CD14-positive monocyte (primary cell): Measurements from ENCODE around the gene MYO7B. TPM values are rescaled to one million over a fixed set of nuclear protein-coding genes. Genes with fewer than 3 reads are reported as not detected.

Experiments
- DNase-seq, 3 donors: peaks; one replicate each; pipeline ENCODE4 v3.0.0-alpha.2; 2011 to 2022
- H2AFZ ChIP-seq: 2 replicates; pipeline ENCODE4 v1.6.0; 2012; ENCODE audit warnings: mild to moderate bottlenecking, low read depth, low read length, inconsistent platforms; ENCODE audit not compliant: insufficient read depth, poor library complexity, severe bottlenecking
- H3K27ac ChIP-seq, 2 donors: 1 replicate in 1 of 2; 2 replicates in 1 of 2; pipeline ENCODE4 v1.5.1; 2012 to 2013; ENCODE audit warnings: low read length in 2 of 2, control low read depth in 1 of 2, inconsistent platforms in 1 of 2, low read depth in 1 of 2, mild to moderate bottlenecking in 1 of 2
- H3K27me3 ChIP-seq, 2 donors: one replicate each; pipeline versions ENCODE4 v1.6.0 to v1.6.1; 2011 to 2013; ENCODE audit warnings: low read length in 2 of 2; ENCODE audit not compliant: control insufficient read depth in 2 of 2, insufficient read depth in 2 of 2
- H3K36me3 ChIP-seq, 2 donors: replicated peaks in 1 of 2; 1 replicate in 1 of 2; 2 replicates in 1 of 2; pipeline versions ENCODE4 v1.5.1 to v1.6.1; 2012 to 2013; ENCODE audit warnings: low read length in 2 of 2, control low read depth in 1 of 2, inconsistent platforms in 1 of 2, mild to moderate bottlenecking in 1 of 2; ENCODE audit not compliant: insufficient read depth in 2 of 2, control insufficient read depth in 1 of 2
- H3K4me1 ChIP-seq, 2 donors: 1 replicate in 1 of 2; 2 replicates in 1 of 2; pipeline versions ENCODE4 v1.5.1 to v1.6.1; 2012 to 2013; ENCODE audit warnings: low read length in 2 of 2, control low read depth in 1 of 2, inconsistent platforms in 1 of 2, mild to moderate bottlenecking in 1 of 2, moderate library complexity in 1 of 2; ENCODE audit not compliant: insufficient read depth in 2 of 2, control insufficient read depth in 1 of 2
- H3K4me2 ChIP-seq: replicated peaks from 2 replicates; pipeline ENCODE3; 2012; ENCODE audit warnings: low read length, moderate library complexity, mild to moderate bottlenecking; ENCODE audit not compliant: poor library complexity, severe bottlenecking; ENCODE audit errors: extremely low read depth
- H3K4me3 ChIP-seq, 3 experiments: fragments of 200-600 bp in 1 of 3; sonication (generic) in 1 of 3; replicated peaks in 1 of 3; 1 replicate in 2 of 3; 2 replicates in 1 of 3; pipeline ENCODE4 v1.5.1; 2011 to 2013; ENCODE audit warnings: low read length in 3 of 3, mild to moderate bottlenecking in 3 of 3, control low read depth in 2 of 3, low read depth in 2 of 3, inconsistent platforms in 1 of 3, moderate library complexity in 1 of 3
- H3K79me2 ChIP-seq: 2 replicates; pipeline ENCODE4 v1.6.0; 2012; ENCODE audit warnings: mild to moderate bottlenecking, control low read depth, inconsistent platforms, low read length, moderate library complexity; ENCODE audit not compliant: insufficient read depth
- H3K9ac ChIP-seq: 2 replicates; pipeline ENCODE4 v1.6.0; 2017; ENCODE audit warnings: low read length, mild to moderate bottlenecking; ENCODE audit not compliant: insufficient read depth, poor library complexity, severe bottlenecking
- H3K9me3 ChIP-seq, 2 donors: replicated peaks in 1 of 2; 1 replicate in 1 of 2; 2 replicates in 1 of 2; pipeline versions ENCODE4 v1.5.1 to v1.6.1; 2012 to 2013; ENCODE audit warnings: low read length in 2 of 2, control low read depth in 1 of 2; ENCODE audit not compliant: control insufficient read depth in 1 of 2, insufficient read depth in 1 of 2
- H4K20me1 ChIP-seq: 2 replicates; pipeline ENCODE4 v1.6.0; 2012; ENCODE audit warnings: mild to moderate bottlenecking, low read length, control low read depth, moderate library complexity; ENCODE audit not compliant: insufficient read depth
- H3K27ac Mint-ChIP-seq, 7 donors: one replicate each; pipeline ENCODE4 v1.8.0; 2020; ENCODE audit warnings: mild to moderate bottlenecking in 7 of 7, mixed read lengths in 7 of 7, moderate library complexity in 6 of 7, inconsistent platforms in 2 of 7
- H3K27me3 Mint-ChIP-seq, 3 donors: one replicate each; pipeline ENCODE4 v1.8.0; 2021 to 2022; ENCODE audit warnings: low read depth in 3 of 3, mild to moderate bottlenecking in 3 of 3, mixed read lengths in 3 of 3, moderate library complexity in 3 of 3, inconsistent platforms in 1 of 3
- H3K36me3 Mint-ChIP-seq, 2 donors: one replicate each; pipeline ENCODE4 v1.8.0; 2020; ENCODE audit warnings: mixed read lengths in 2 of 2, inconsistent platforms in 1 of 2, mild to moderate bottlenecking in 1 of 2
- H3K4me1 Mint-ChIP-seq: one replicate; pipeline ENCODE4 v1.8.0; 2020; ENCODE audit warnings: mild to moderate bottlenecking, mixed read lengths
- H3K4me3 Mint-ChIP-seq, 2 donors: one replicate each; pipeline ENCODE4 v1.8.0; 2020; ENCODE audit warnings: mild to moderate bottlenecking in 2 of 2, mixed read lengths in 2 of 2, moderate library complexity in 1 of 2
- H3K9me3 Mint-ChIP-seq, 7 donors: one replicate each; pipeline ENCODE4 v1.8.0; 2020 to 2022; ENCODE audit warnings: mixed read lengths in 7 of 7, mild to moderate bottlenecking in 6 of 7, moderate library complexity in 6 of 7, inconsistent platforms in 2 of 7
- WGBS: methylation state at CpG from one replicate; pipeline ENCODE4 v1.1.5; 2013; ENCODE audit warnings: missing lambda C conversion rate; ENCODE audit not compliant: insufficient coverage; 5-methylcytosine and 5-hydroxymethylcytosine counted together
- intact Hi-C, 2 donors: fragments of 100-400 bp; cut with micrococcal nuclease; formaldehyde crosslinking; loops; one replicate each; pipeline versions ENCODE4 v1.15.0 to v1.15.1; 2023
- polyA plus RNA-seq, 3 donors: library from polyadenylated mRNA; depleted of rRNA in 1 of 3; unstranded in 2 of 3; stranded (reverse) in 1 of 3; fragments of 300-500 nt in 2 of 3; fragments of >200 nt in 1 of 3; fragmentation: Illumina TruSeq in 2 of 3; gene quantifications; 1 replicate in 2 of 3; 2 replicates in 1 of 3; pipeline ENCODE4 v1.2.3, GENCODE V29; 2012 to 2021
- TF ChIP-seq, protein P1 (sequence below): fragments of 200-600 bp; IDR thresholded peaks from one replicate; pipeline ENCODE4 v1.8.0; 2022; ENCODE audit warnings: antibody characterized with exemption, mild to moderate bottlenecking

The MYO7B gene
- polyA plus RNA-seq, 3 donors, result 7.3 to 9.8 (median 9.0) TPM

DNA sequence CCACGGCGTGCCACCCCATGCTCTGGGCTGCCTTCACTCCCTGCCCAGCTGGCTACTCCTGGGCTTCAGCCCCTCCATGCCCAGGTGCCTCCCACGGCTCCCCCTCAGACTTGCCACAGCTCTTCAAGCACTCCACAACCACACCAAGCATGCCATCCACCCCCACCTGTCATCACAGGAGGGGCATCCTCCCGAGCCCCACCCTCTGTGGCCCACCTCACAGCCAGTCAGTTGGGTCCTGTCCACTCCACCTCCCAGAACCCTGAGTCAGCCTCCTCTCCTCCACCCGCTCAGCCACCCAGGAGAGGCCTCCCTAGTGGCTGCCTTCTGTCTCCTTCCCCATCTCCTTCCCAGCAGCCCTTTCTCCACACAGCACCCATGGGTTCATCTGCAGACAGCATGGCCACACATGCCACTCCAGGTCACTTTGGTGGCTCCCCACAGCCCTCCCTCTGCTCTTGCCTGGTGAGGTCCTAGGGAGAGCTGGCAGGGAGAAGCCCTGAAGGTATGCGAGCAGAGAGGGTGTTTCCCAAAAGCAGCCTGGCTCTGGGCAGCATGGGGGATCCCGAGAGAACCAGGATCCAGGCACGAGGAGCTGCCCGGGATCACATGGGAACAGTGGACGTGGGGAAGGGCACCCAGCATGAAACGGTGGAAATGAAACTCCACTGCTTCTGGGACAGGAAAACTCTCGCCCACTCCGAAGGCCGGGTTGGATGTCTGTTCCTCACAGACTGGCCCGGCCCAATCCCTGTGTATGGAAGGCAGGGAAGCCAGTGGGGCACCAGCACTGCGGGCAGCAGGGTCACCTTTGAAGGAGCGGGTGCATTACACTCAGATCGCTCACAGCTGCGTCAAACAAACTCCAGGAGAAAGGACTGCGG, 137.1 kb downstream of the MYO7B start:
- H3K4me3 Mint-ChIP-seq, result peak overlapping the region in 1 of 2 donors; percentile 87
- peaks cover 10% of the 10 kb centered on the region for H3K4me1 Mint-ChIP-seq
- peak overlapping the region in 2 of 7 donors; percentile 4 to 57 for H3K27ac Mint-ChIP-seq

More for the DNA sequence above, 137.1 kb downstream of the MYO7B start:
- DNase-seq, result no peak
- H3K27me3 ChIP-seq, result peaks cover 21 to 52% of the 10 kb centered on the region in 2 donors
- H3K79me2 ChIP-seq, result no peaks in the 10 kb centered on the region
- no peak overlapping the region for H3K4me3 ChIP-seq
- Mint-ChIP-seq H3K36me3 (peaks cover 3 to 11% of the 10 kb centered on the region in 2 donors), H3K9me3 (peaks cover 0 to 9% (median 8%) of the 10 kb centered on the region in 7 donors), H3K27me3 (peaks cover 64 to 90% (median 67%) of the 10 kb centered on the region in 3 donors)
- H3K4me2 ChIP-seq, result no peak overlapping the region
- H3K9ac ChIP-seq, result no peak overlapping the region
- H2AFZ ChIP-seq, result no peak overlapping the region
- H3K27ac ChIP-seq, result no peak overlapping the region
- H3K9me3 ChIP-seq, result peaks cover 5 to 7% of the 10 kb centered on the region in 2 donors
- WGBS, result 83% methylated on average over 19 of the region's 20 CpGs
- H3K36me3 ChIP-seq, result no peaks in the 10 kb centered on the region
- H3K4me1 ChIP-seq, result peaks cover 7 to 13% of the 10 kb centered on the region in 2 donors
- intact Hi-C loops, result no loop called here
- TF ChIP-seq, protein P1, sequence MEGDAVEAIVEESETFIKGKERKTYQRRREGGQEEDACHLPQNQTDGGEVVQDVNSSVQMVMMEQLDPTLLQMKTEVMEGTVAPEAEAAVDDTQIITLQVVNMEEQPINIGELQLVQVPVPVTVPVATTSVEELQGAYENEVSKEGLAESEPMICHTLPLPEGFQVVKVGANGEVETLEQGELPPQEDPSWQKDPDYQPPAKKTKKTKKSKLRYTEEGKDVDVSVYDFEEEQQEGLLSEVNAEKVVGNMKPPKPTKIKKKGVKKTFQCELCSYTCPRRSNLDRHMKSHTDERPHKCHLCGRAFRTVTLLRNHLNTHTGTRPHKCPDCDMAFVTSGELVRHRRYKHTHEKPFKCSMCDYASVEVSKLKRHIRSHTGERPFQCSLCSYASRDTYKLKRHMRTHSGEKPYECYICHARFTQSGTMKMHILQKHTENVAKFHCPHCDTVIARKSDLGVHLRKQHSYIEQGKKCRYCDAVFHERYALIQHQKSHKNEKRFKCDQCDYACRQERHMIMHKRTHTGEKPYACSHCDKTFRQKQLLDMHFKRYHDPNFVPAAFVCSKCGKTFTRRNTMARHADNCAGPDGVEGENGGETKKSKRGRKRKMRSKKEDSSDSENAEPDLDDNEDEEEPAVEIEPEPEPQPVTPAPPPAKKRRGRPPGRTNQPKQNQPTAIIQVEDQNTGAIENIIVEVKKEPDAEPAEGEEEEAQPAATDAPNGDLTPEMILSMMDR, result no peak
- H4K20me1 ChIP-seq, result no peaks in the 10 kb centered on the region
